ENCODE measurements around the gene GLRX. TPM values are rescaled to one million over a fixed set of nuclear protein-coding genes. Genes with fewer than 3 reads are reported as not detected.

Gene GLRX
- total RNA-seq, 4 donors from 2014 or later = 1,042 to 2,721 (median 1,859) TPM

- TF ChIP-seq CTCF (IDR thresholded peaks at IDR 0.05 in 4 of 5, conservative IDR thresholded peaks at IDR 0.05 in 1 of 5) = no peak
- no peaks in the 10 kb centered on the region for H3K9me3 ChIP-seq
- no peaks in the 10 kb centered on the region for H3K36me3 ChIP-seq
- DNase-seq = peak in 1 of 2 donors; percentile 20
- no peaks in the 10 kb centered on the region for H3K27me3 ChIP-seq
- no peak for ATAC-seq
- peaks cover 70 to 76% of the 10 kb centered on the region in 2 donors for H3K4me1 ChIP-seq
- no peak overlapping the region for H3K4me3 ChIP-seq
- intact Hi-C loops (cut with DNase I; ENCODE audit: low total_unique reads) = loop anchor here (1.0 to 5.0 kb wide), 5 partner anchors 23 to 803 kb away; partner anchors contain the start of genes CAST, ELL2 and RHOBTB3
- in situ Hi-C loops (cut with MboI; ENCODE audit: low sequenced_read_pairs in 4 of 4) = loop anchor here (5.0 to 25.0 kb wide), 6 partner anchors 103 to 853 kb away; partner anchors contain the start of gene ELL2 (in 2 of the 4)
- peak overlapping the region; percentile 86 to 94 (median 89) for H3K27ac ChIP-seq
These were observed 37.1 kb upstream of the GLRX start for GRCh38 chr5:95859661-95860060.

GRCh38 chr5:95858661-95859595 is 36.4 kb upstream of the GLRX start:
- no peaks in the 10 kb centered on the region for H3K9me3 ChIP-seq
- intact Hi-C loops (cut with DNase I; ENCODE audit: low total_unique reads) = loop anchor here (1.0 to 5.0 kb wide), 6 partner anchors 24 to 803 kb away; partner anchors contain the start of genes CAST, ELL2 and RHOBTB3
- H3K27me3 ChIP-seq = no peaks in the 10 kb centered on the region
- ATAC-seq (peak; percentile 35 to 37), DNase-seq (peak; percentile 88 to 92)
- TF ChIP-seq POLR2A (IDR thresholded peaks at IDR 0.05) = peak; percentile 29 to 58
- TF ChIP-seq CTCF (IDR thresholded peaks at IDR 0.05 in 4 of 5, conservative IDR thresholded peaks at IDR 0.05 in 1 of 5) = peak; percentile 98 to 100 (median 99)
- H3K36me3 ChIP-seq = no peaks in the 10 kb centered on the region
- in situ Hi-C loops (cut with MboI; ENCODE audit: low sequenced_read_pairs in 4 of 4) = loop anchor here (5.0 to 25.0 kb wide), 6 partner anchors 103 to 853 kb away; partner anchors contain the start of gene ELL2 (in 2 of the 4)
- H3K27ac ChIP-seq = peak overlapping the region; percentile 86 to 94 (median 89)
- H3K4me1 ChIP-seq = peaks cover 70 to 76% of the 10 kb centered on the region in 2 donors
- H3K4me3 ChIP-seq = peak overlapping the region; percentile 5 to 36 (median 12)

- in situ Hi-C loops (cut with MboI; ENCODE audit: low sequenced_read_pairs in 4 of 4) (loop anchor here (5.0 to 25.0 kb wide), 6 partner anchors 104 to 854 kb away; partner anchors contain the start of gene ELL2 (in 2 of the 4)), intact Hi-C loops (cut with DNase I; ENCODE audit: low total_unique reads) (loop anchor here (1.0 to 5.0 kb wide), 5 partner anchors 25 to 804 kb away; partner anchors contain the start of genes CAST and RHOBTB3)
- Histone ChIP-seq H3K27ac (peak overlapping the region; percentile 86 to 94 (median 89)), H3K4me3 (no peak overlapping the region), H3K9me3 (no peaks in the 10 kb centered on the region), H3K27me3 (no peaks in the 10 kb centered on the region), H3K4me1 (peaks cover 68 to 71% of the 10 kb centered on the region in 2 donors), H3K36me3 (no peaks in the 10 kb centered on the region)
- TF ChIP-seq CTCF (IDR thresholded peaks at IDR 0.05 in 4 of 5, conservative IDR thresholded peaks at IDR 0.05 in 1 of 5) (no peak), POLR2A (IDR thresholded peaks at IDR 0.05) (no peak)
- DNase-seq (peak in 1 of 2 donors; percentile 49), ATAC-seq (no peak)
These were observed 35.5 kb upstream of the GLRX start for GRCh38 chr5:95858023-95858461.

GRCh38 chr5:95857185-95857945 is 34.8 kb upstream of the GLRX start:
- DNase-seq (peak; percentile 91 to 96), ATAC-seq (peak; percentile 60 to 65)
- peak overlapping the region; percentile 86 to 94 (median 89) for H3K27ac ChIP-seq
- in situ Hi-C loops (cut with MboI; ENCODE audit: low sequenced_read_pairs in 4 of 4) (loop anchor here (5.0 to 25.0 kb wide), 6 partner anchors 105 to 855 kb away; partner anchors contain the start of gene ELL2 (in 2 of the 4)), intact Hi-C loops (cut with DNase I; ENCODE audit: low total_unique reads) (loop anchor here (1.0 to 5.0 kb wide), 4 partner anchors 21 to 805 kb away; partner anchors contain the start of genes CAST, RFESD and RHOBTB3)
- peaks cover 61 to 64% of the 10 kb centered on the region in 2 donors for H3K4me1 ChIP-seq
- no peak overlapping the region for H3K4me3 ChIP-seq
- H3K9me3 ChIP-seq = no peaks in the 10 kb centered on the region
- H3K36me3 ChIP-seq = peaks cover 0 to 4% of the 10 kb centered on the region in 2 donors
- no peaks in the 10 kb centered on the region for H3K27me3 ChIP-seq
- peak in 1 of 2 donors; percentile 49 for TF ChIP-seq POLR2A (IDR thresholded peaks at IDR 0.05)
- TF ChIP-seq CTCF (IDR thresholded peaks at IDR 0.05 in 4 of 5, conservative IDR thresholded peaks at IDR 0.05 in 1 of 5) = no peak
